Measurements from ENCODE around the gene RNASEH2B. TPM values are rescaled to one million over a fixed set of nuclear protein-coding genes. Genes with fewer than 3 reads are reported as not detected.

Gene RNASEH2B, protein sequence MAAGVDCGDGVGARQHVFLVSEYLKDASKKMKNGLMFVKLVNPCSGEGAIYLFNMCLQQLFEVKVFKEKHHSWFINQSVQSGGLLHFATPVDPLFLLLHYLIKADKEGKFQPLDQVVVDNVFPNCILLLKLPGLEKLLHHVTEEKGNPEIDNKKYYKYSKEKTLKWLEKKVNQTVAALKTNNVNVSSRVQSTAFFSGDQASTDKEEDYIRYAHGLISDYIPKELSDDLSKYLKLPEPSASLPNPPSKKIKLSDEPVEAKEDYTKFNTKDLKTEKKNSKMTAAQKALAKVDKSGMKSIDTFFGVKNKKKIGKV
- 10 to 100 TPM; 37.2 to 79.7 TPM for total RNA-seq

- Histone ChIP-seq H3K27me3 (replicated peaks; ENCODE audit: insufficient read depth) (no peaks in the 10 kb centered on the region), H3K4me1 (ENCODE audit: control insufficient read depth in 1 of 2, low read depth in 2 of 2) (peaks cover 3 to 40% of the 10 kb centered on the region in 2 donors), H3K4me3 (peak within 1 kb of the TSS; percentile 94), H3K9me3 (no peaks in the 10 kb centered on the region), H3K27ac (peak within 1 kb of the TSS; percentile 71 to 86), H3K36me3 (no peaks in the 10 kb centered on the region)
- ATAC-seq (ENCODE audit: insufficient number of reproducible peaks, low FRiP score, low read depth) (peak; percentile 58), DNase-seq (ENCODE audit: low spot score) (peak; percentile 13)
- TF ChIP-seq, protein P1, sequence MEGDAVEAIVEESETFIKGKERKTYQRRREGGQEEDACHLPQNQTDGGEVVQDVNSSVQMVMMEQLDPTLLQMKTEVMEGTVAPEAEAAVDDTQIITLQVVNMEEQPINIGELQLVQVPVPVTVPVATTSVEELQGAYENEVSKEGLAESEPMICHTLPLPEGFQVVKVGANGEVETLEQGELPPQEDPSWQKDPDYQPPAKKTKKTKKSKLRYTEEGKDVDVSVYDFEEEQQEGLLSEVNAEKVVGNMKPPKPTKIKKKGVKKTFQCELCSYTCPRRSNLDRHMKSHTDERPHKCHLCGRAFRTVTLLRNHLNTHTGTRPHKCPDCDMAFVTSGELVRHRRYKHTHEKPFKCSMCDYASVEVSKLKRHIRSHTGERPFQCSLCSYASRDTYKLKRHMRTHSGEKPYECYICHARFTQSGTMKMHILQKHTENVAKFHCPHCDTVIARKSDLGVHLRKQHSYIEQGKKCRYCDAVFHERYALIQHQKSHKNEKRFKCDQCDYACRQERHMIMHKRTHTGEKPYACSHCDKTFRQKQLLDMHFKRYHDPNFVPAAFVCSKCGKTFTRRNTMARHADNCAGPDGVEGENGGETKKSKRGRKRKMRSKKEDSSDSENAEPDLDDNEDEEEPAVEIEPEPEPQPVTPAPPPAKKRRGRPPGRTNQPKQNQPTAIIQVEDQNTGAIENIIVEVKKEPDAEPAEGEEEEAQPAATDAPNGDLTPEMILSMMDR (IDR thresholded peaks at IDR 0.05): peak; percentile 27
Measured at GRCh38 chr13:50909605-50910484, at the start of gene RNASEH2B. Gene RNASEH2B, plus strand, starts transcription at chr13:50909791. Its CDS starts 286 bp downstream, at chr13:50910077.

DNA sequence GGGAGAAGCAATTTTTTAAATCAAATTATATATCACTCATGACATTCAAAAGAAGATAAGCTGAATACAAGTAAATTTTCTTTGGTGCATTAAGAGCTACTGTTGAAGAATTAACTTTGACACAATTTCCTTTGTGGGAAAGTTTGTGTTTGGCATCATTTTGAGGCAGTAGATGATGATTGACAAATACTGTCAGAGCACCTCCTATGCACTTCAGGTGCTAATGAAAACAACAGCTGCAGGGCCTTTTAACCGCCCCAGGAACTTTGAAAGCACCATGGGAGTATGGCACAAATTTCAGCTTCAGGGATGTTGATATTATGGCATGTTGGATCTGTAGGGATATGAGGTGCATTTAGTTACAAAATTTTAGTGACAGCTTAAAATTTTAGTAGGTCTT lies 45.1 kb upstream of the RNASEH2B start:
- Histone ChIP-seq H3K36me3 (no peaks in the 10 kb centered on the region), H3K4me3 (no peak overlapping the region), H3K9me3 (no peaks in the 10 kb centered on the region), H3K4me1 (ENCODE audit: control insufficient read depth in 1 of 2, low read depth in 2 of 2) (no peaks in the 10 kb centered on the region), H3K27me3 (replicated peaks; ENCODE audit: insufficient read depth) (no peaks in the 10 kb centered on the region), H3K27ac (no peak overlapping the region)
- TF ChIP-seq, protein P1 (IDR thresholded peaks at IDR 0.05): no peak
- DNase-seq (ENCODE audit: low spot score): no peak
- ATAC-seq (ENCODE audit: insufficient number of reproducible peaks, low FRiP score, low read depth): no peak

DNA sequence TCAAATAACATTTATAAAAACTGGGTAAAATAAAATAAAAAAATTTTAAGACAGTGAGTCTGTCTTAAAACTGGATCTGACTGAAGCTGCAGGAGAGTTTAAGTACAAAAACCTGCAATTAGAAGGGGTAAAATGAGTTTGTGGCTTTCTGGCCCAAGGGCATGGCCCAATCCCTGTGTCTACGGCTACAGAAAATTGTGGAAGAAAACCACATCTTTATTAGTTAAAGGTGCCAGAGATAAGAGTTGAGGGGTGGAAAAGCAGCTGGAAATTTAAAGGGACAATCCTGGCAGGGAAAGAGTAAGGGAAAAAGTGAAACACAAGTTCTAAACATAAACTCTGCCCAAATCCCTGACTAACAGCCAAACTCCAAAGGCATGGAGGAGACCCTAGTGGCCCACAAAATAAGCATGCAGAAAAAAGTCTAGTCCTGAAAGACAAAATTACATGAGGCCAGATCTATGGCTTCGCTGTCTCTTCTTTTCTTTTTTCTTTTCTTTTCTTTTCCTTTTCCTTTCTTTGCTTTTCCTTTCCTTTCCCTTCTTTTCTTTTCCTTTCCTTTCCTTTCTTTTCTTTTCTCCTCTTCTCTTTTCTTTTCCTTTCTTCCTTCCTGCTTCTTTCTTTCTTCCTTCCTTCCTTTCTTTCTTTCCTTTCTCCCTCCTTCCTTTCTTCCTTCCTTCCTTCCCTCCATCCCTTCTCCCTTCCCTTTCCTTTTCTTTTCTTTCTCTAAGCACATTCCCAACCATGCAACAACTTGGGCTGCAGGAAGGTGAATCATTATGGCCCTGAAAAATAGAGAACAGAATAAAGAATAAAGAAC lies 42.6 kb upstream of the RNASEH2B start:
- ATAC-seq (ENCODE audit: insufficient number of reproducible peaks, low FRiP score, low read depth): no peak
- Histone ChIP-seq H3K27me3 (replicated peaks; ENCODE audit: insufficient read depth) (no peaks in the 10 kb centered on the region), H3K27ac (no peak overlapping the region), H3K36me3 (no peaks in the 10 kb centered on the region), H3K4me3 (no peak overlapping the region), H3K4me1 (ENCODE audit: control insufficient read depth in 1 of 2, low read depth in 2 of 2) (no peaks in the 10 kb centered on the region), H3K9me3 (no peaks in the 10 kb centered on the region)
- TF ChIP-seq, protein P1 (IDR thresholded peaks at IDR 0.05): no peak
- DNase-seq (ENCODE audit: low spot score): no peak

GRCh38 chr13:50867637-50867945 lies 42.0 kb upstream of the RNASEH2B start:
- Histone ChIP-seq H3K4me1 (ENCODE audit: control insufficient read depth in 1 of 2, low read depth in 2 of 2) (no peaks in the 10 kb centered on the region), H3K27ac (no peak overlapping the region), H3K9me3 (no peaks in the 10 kb centered on the region), H3K4me3 (no peak overlapping the region), H3K36me3 (no peaks in the 10 kb centered on the region), H3K27me3 (replicated peaks; ENCODE audit: insufficient read depth) (no peaks in the 10 kb centered on the region)
- no peak for DNase-seq (ENCODE audit: low spot score)
- no peak for ATAC-seq (ENCODE audit: insufficient number of reproducible peaks, low FRiP score, low read depth)
- TF ChIP-seq, protein P1 (IDR thresholded peaks at IDR 0.05): no peak

DNA sequence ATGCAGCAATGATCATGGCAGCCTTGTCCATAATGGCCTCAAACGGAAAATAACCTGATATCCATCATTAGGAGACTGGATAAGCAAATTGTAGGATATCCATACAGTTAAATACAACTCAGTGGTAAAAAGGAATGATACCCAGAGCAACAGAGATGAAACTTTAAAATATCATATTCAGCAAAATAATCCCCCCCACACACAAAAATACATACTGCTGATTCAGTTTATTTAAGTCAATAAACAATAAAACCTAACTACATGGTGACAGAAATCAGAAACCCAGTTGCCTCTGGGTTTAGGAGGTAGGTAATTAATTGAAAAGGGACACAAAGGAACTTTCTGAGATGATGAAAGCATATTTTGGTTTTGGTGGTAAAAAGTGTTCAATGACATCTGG lies 38.2 kb upstream of the RNASEH2B start:
- ATAC-seq (ENCODE audit: insufficient number of reproducible peaks, low FRiP score, low read depth): no peak
- Histone ChIP-seq H3K4me3 (no peak overlapping the region), H3K9me3 (no peaks in the 10 kb centered on the region), H3K27me3 (replicated peaks; ENCODE audit: insufficient read depth) (no peaks in the 10 kb centered on the region), H3K36me3 (no peaks in the 10 kb centered on the region), H3K4me1 (ENCODE audit: control insufficient read depth in 1 of 2, low read depth in 2 of 2) (no peaks in the 10 kb centered on the region), H3K27ac (no peak overlapping the region)
- no peak for DNase-seq (ENCODE audit: low spot score)
- TF ChIP-seq, protein P1 (IDR thresholded peaks at IDR 0.05): no peak

All from thoracic aorta (tissue), 2 donors.